Esophagus muscularis mucosa (tissue), 4 donors: ENCODE results near the gene GDI1. TPM values are rescaled to one million over a fixed set of nuclear protein-coding genes. Genes with fewer than 3 reads are reported as not detected.

Experiments
- DNase-seq: peaks from one replicate; pipeline ENCODE4 v3.0.0-alpha.2; 2017; ENCODE audit errors: extremely low spot score
- H3K27ac ChIP-seq, 4 donors: fragments of 200-600 bp; sonication (generic); replicated peaks in 1 of 4; 1 replicate in 3 of 4; 2 replicates in 1 of 4; pipeline ENCODE4 v1.5.1; 2016 to 2019; ENCODE audit warnings: mild to moderate bottlenecking in 1 of 4
- H3K27me3 ChIP-seq, 4 donors: fragments of 200-600 bp; sonication (generic); one replicate each; pipeline versions ENCODE4 v1.5.1 to v1.6.0; 2016 to 2019
- H3K36me3 ChIP-seq, 4 donors: fragments of 200-600 bp; sonication (generic); one replicate each; pipeline ENCODE4 v1.5.1; 2016 to 2019
- H3K4me1 ChIP-seq, 4 donors: fragments of 200-600 bp; sonication (generic); one replicate each; pipeline ENCODE4 v1.5.1; 2016 to 2019
- H3K4me3 ChIP-seq, 4 donors: fragments of 200-600 bp; sonication (generic); 1 replicate in 2 of 4; 2 replicates in 2 of 4; pipeline ENCODE4 v1.5.1; 2016 to 2019; ENCODE audit warnings: mild to moderate bottlenecking in 4 of 4, moderate library complexity in 1 of 4
- H3K9me3 ChIP-seq, 4 donors: fragments of 200-600 bp; sonication (generic); 1 replicate in 3 of 4; 2 replicates in 1 of 4; pipeline ENCODE4 v1.5.1; 2016 to 2019
- CTCF ChIP-seq, 3 experiments: fragments of 200-600 bp in 2 of 3; fragments of 450-650 bp in 1 of 3; sonication (generic) in 2 of 3; IDR thresholded peaks; one replicate each; pipeline ENCODE4 v1.5.1; 2017 to 2019; ENCODE audit warnings: antibody characterized with exemption in 3 of 3, mild to moderate bottlenecking in 2 of 3, moderate library complexity in 1 of 3
- EP300 ChIP-seq: sonication (generic); formaldehyde crosslinking; IDR thresholded peaks from one replicate; pipeline ENCODE4 v1.6.1; 2017; ENCODE audit warnings: antibody characterized with exemption
- POLR2A ChIP-seq: fragments of 450-650 bp; IDR thresholded peaks from one replicate; pipeline ENCODE4 v1.6.1; 2017; ENCODE audit warnings: antibody characterized with exemption, moderate library complexity, mild to moderate bottlenecking, low read depth
- POLR2AphosphoS5 ChIP-seq, 2 donors: sonication (generic); formaldehyde crosslinking; IDR thresholded peaks; one replicate each; pipeline ENCODE4 v1.6.1; 2017; ENCODE audit warnings: antibody characterized with exemption in 2 of 2
- WGBS: methylation state at CpG from one replicate; pipeline ENCODE4 v1.1.5; 2018; 5-methylcytosine and 5-hydroxymethylcytosine counted together
- intact Hi-C: fragments of 100-400 bp; cut with DNase I; formaldehyde crosslinking; loops from one replicate; pipeline ENCODE4 v1.15.1; 2023
- total RNA-seq, 4 donors: library from RNA; depleted of rRNA; stranded (reverse); fragments of >200 nt; gene quantifications; one replicate each; pipeline versions ENCODE4 v1.1.0 to v1.2.1, GENCODE V29; 2016

GDI1 gene
- total RNA-seq, 4 donors from 2014 or later: 105 to 148 (median 128) TPM

GRCh38 chrX:154401045-154401799, 35.7 kb upstream of the GDI1 start:
- peak overlapping the region in 2 of 4 donors; percentile 9 to 10 for H3K27ac ChIP-seq
- H3K4me3 ChIP-seq: no peak overlapping the region
- no peaks in the 10 kb centered on the region for H3K9me3 ChIP-seq
- WGBS: 53% methylated on average over 6 of the region's 6 CpGs
- H3K36me3 ChIP-seq: peaks cover 9 to 30% (median 26%) of the 10 kb centered on the region in 4 donors
- peaks cover 0 to 4% (median 0%) of the 10 kb centered on the region in 4 donors for H3K27me3 ChIP-seq
- intact Hi-C loops: loop anchor here (5.0 kb wide), 1 partner anchor 131 kb away; no protein-coding TSS in a partner anchor
- H3K4me1 ChIP-seq: peaks cover 7 to 31% (median 22%) of the 10 kb centered on the region in 4 donors
- no peak for DNase-seq
- no peak for TF ChIP-seq POLR2A
- TF ChIP-seq CTCF (IDR thresholded peaks at IDR 0.05): no peak
- no peak for TF ChIP-seq EP300
- TF ChIP-seq POLR2AphosphoS5 (IDR thresholded peaks at IDR 0.05): peak in 1 of 2 donors; percentile 46

- H3K27me3 ChIP-seq: peaks cover 0 to 4% (median 0%) of the 10 kb centered on the region in 4 donors
- peak overlapping the region in 1 of 4 donors; percentile 7 for H3K27ac ChIP-seq
- intact Hi-C loops: loop anchor here (5.0 kb wide), 1 partner anchor 130 kb away; no protein-coding TSS in a partner anchor
- H3K4me3 ChIP-seq: no peak overlapping the region
- no peak for TF ChIP-seq CTCF (IDR thresholded peaks at IDR 0.05)
- no peak for TF ChIP-seq POLR2A
- no peak for TF ChIP-seq POLR2AphosphoS5 (IDR thresholded peaks at IDR 0.05)
- no peak for TF ChIP-seq EP300
- H3K36me3 ChIP-seq: peaks cover 9 to 30% (median 26%) of the 10 kb centered on the region in 4 donors
- H3K9me3 ChIP-seq: no peaks in the 10 kb centered on the region
- no peak for DNase-seq
- WGBS: 42% methylated on average over 5 of the region's 6 CpGs
- H3K4me1 ChIP-seq: peaks cover 7 to 23% (median 17%) of the 10 kb centered on the region in 4 donors
Measured at GRCh38 chrX:154401918-154402621, 34.9 kb upstream of the GDI1 start.

- Histone ChIP-seq H3K36me3 (peaks cover 9 to 30% (median 26%) of the 10 kb centered on the region in 4 donors), H3K4me3 (no peak overlapping the region), H3K27me3 (peaks cover 0 to 4% (median 0%) of the 10 kb centered on the region in 4 donors), H3K9me3 (no peaks in the 10 kb centered on the region), H3K4me1 (peaks cover 7 to 22% (median 16%) of the 10 kb centered on the region in 4 donors), H3K27ac (no peak overlapping the region)
- WGBS: 83% methylated on average over 17 of the region's 19 CpGs
- intact Hi-C loops: loop anchor here (5.0 kb wide), 1 partner anchor 130 kb away; no protein-coding TSS in a partner anchor
- DNase-seq: no peak
- TF ChIP-seq CTCF (IDR thresholded peaks at IDR 0.05) (no peak), EP300 (no peak), POLR2AphosphoS5 (IDR thresholded peaks at IDR 0.05) (no peak), POLR2A (no peak)
Measured at GRCh38 chrX:154402622-154403127, 34.3 kb upstream of the GDI1 start.

- Histone ChIP-seq H3K27me3 (peaks cover 0 to 4% (median 0%) of the 10 kb centered on the region in 4 donors), H3K36me3 (peaks cover 9 to 30% (median 26%) of the 10 kb centered on the region in 4 donors), H3K9me3 (no peaks in the 10 kb centered on the region), H3K4me1 (peaks cover 7 to 22% (median 16%) of the 10 kb centered on the region in 4 donors), H3K27ac (no peak overlapping the region), H3K4me3 (no peak overlapping the region)
- intact Hi-C loops: loop anchor here (5.0 kb wide), 1 partner anchor 129 kb away; no protein-coding TSS in a partner anchor
- DNase-seq: no peak
- 86% methylated on average over 4 of the region's 10 CpGs for WGBS
- no peak for TF ChIP-seq CTCF (IDR thresholded peaks at IDR 0.05)
- TF ChIP-seq POLR2A: no peak
- TF ChIP-seq EP300: no peak
- TF ChIP-seq POLR2AphosphoS5 (IDR thresholded peaks at IDR 0.05): no peak
Measured at GRCh38 chrX:154403192-154403591, 33.8 kb upstream of the GDI1 start.
